Measurements from ENCODE around the gene SLC9A4.

SLC9A4 gene

GRCh38 chr2:102481931-102482330 lies 8.9 kb downstream of the SLC9A4 start:
- Histone ChIP-seq H3K4me1 (ENCODE audit: control insufficient read depth, insufficient read depth, low read length) (no peaks in the 10 kb centered on the region), H3K4me3 (ENCODE audit: low read length) (no peak overlapping the region), H3K27ac (ENCODE audit: low read length) (no peak overlapping the region), H3K27me3 (ENCODE audit: control insufficient read depth, insufficient read depth, low read length) (no peaks in the 10 kb centered on the region), H3K36me3 (ENCODE audit: control insufficient read depth, insufficient read depth, low read length) (no peaks in the 10 kb centered on the region), H3K9me3 (ENCODE audit: control insufficient read depth, insufficient read depth, low read length) (no peaks in the 10 kb centered on the region)
- DNase-seq (ENCODE audit: low read depth, low spot score) = no peak
- WGBS (ENCODE audit: insufficient coverage, insufficient read length) = no CpG with 5 or more reads among the region's 7 CpGs

DNA sequence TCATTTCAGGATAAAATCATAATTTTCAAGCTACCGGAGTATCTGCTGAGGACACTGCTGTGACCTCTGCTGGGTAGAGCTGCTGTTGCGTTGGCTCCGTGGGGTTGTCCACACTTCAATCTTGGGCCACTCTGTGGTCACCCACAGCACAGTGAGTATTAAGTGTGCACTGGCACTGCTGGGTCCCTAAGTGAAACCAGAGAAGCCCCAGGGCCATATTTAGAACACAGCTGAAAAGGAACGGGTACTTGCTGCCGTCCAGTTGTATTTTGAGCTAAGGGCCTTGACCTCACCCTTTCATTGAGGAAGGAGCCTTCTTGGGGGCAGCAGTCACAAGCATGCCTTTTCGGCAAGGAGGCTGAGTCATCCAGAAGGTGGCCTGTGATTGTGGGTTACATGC lies 10.1 kb downstream of the SLC9A4 start:
- DNase-seq (ENCODE audit: low read depth, low spot score) = no peak
- Histone ChIP-seq H3K27me3 (ENCODE audit: control insufficient read depth, insufficient read depth, low read length) (no peaks in the 10 kb centered on the region), H3K27ac (ENCODE audit: low read length) (no peak overlapping the region), H3K4me1 (ENCODE audit: control insufficient read depth, insufficient read depth, low read length) (no peaks in the 10 kb centered on the region), H3K9me3 (ENCODE audit: control insufficient read depth, insufficient read depth, low read length) (no peaks in the 10 kb centered on the region), H3K4me3 (ENCODE audit: low read length) (no peak overlapping the region), H3K36me3 (ENCODE audit: control insufficient read depth, insufficient read depth, low read length) (no peaks in the 10 kb centered on the region)
- no CpG with 5 or more reads among the region's 6 CpGs for WGBS (ENCODE audit: insufficient coverage, insufficient read length)

- no peaks in the 10 kb centered on the region; the same call in 1 of the 2 replicates for H3K4me1 ChIP-seq (ENCODE audit: control insufficient read depth, insufficient read depth, low read length)
- H3K27me3 ChIP-seq (ENCODE audit: control insufficient read depth, insufficient read depth, low read length) = no peaks in the 10 kb centered on the region
- DNase-seq (ENCODE audit: low read depth, low spot score) = no peak
- no peaks in the 10 kb centered on the region for H3K36me3 ChIP-seq (ENCODE audit: control insufficient read depth, insufficient read depth, low read length)
- H3K9me3 ChIP-seq (ENCODE audit: control insufficient read depth, insufficient read depth, low read length) = no peaks in the 10 kb centered on the region
- WGBS (ENCODE audit: insufficient coverage, insufficient read length) = no CpG with 5 or more reads among the region's 6 CpGs
- no peak overlapping the region for H3K4me3 ChIP-seq (ENCODE audit: low read length)
- no peak overlapping the region for H3K27ac ChIP-seq (ENCODE audit: low read length)
Measured at GRCh38 chr2:102484310-102485061, 11.5 kb downstream of the SLC9A4 start.

DNA sequence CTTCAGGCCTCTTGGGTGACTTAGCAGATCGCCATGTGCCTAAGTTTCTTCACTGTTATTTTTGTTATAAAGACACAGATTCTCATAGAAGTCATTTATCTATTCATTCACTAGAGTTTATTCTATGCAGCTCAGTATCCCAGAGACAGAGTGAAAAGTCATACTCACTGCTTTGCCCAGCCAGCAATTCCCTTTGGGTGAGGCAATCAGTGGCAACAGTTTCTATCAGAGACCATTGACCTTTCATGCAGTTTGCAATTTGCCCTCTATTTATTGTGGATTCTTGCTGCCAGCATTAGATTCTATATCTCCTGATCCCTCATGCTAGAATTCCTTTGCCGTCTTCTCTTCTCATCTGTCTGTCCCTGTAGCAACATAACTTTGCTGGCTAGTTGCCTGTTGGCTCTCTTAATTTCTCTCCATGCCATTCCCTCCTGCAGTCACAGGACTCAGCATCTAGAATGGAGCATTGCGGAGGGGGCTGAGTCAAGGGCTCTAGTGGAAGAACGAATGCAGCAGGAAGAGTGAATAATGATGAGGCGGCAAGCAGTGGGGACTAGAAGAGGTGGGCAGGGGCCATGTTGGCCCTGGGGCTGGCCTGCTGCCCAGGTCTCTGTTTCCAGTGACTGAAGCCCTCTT lies 12.2 kb downstream of the SLC9A4 start:
- H3K4me3 ChIP-seq (ENCODE audit: low read length) = no peak overlapping the region
- H3K9me3 ChIP-seq (ENCODE audit: control insufficient read depth, insufficient read depth, low read length) = no peaks in the 10 kb centered on the region
- WGBS (ENCODE audit: insufficient coverage, insufficient read length) = no CpG with 5 or more reads among the region's 5 CpGs
- H3K27ac ChIP-seq (ENCODE audit: low read length) = no peak overlapping the region
- H3K27me3 ChIP-seq (ENCODE audit: control insufficient read depth, insufficient read depth, low read length) = no peaks in the 10 kb centered on the region
- DNase-seq (ENCODE audit: low read depth, low spot score) = no peak
- no peaks in the 10 kb centered on the region; the same call in 1 of the 2 replicates for H3K4me1 ChIP-seq (ENCODE audit: control insufficient read depth, insufficient read depth, low read length)
- no peaks in the 10 kb centered on the region for H3K36me3 ChIP-seq (ENCODE audit: control insufficient read depth, insufficient read depth, low read length)

- no peak for DNase-seq (ENCODE audit: low read depth, low spot score)
- Histone ChIP-seq H3K27ac (ENCODE audit: low read length) (no peak overlapping the region), H3K27me3 (ENCODE audit: control insufficient read depth, insufficient read depth, low read length) (no peaks in the 10 kb centered on the region), H3K4me3 (ENCODE audit: low read length) (no peak overlapping the region), H3K9me3 (ENCODE audit: control insufficient read depth, insufficient read depth, low read length) (no peaks in the 10 kb centered on the region), H3K36me3 (ENCODE audit: control insufficient read depth, insufficient read depth, low read length) (no peaks in the 10 kb centered on the region), H3K4me1 (ENCODE audit: control insufficient read depth, insufficient read depth, low read length) (no peaks in the 10 kb centered on the region; the same call in 1 of the 2 replicates)
- WGBS (ENCODE audit: insufficient coverage, insufficient read length) = no CpG with 5 or more reads among the region's 1 CpG
Measured at GRCh38 chr2:102486941-102487702, 14.1 kb downstream of the SLC9A4 start.

GRCh38 chr2:102487761-102488462 lies 14.9 kb downstream of the SLC9A4 start:
- no peak for DNase-seq (ENCODE audit: low read depth, low spot score)
- Histone ChIP-seq H3K9me3 (ENCODE audit: control insufficient read depth, insufficient read depth, low read length) (no peaks in the 10 kb centered on the region), H3K27ac (ENCODE audit: low read length) (no peak overlapping the region), H3K27me3 (ENCODE audit: control insufficient read depth, insufficient read depth, low read length) (no peaks in the 10 kb centered on the region), H3K4me1 (ENCODE audit: control insufficient read depth, insufficient read depth, low read length) (no peaks in the 10 kb centered on the region; the same call in 1 of the 2 replicates), H3K36me3 (ENCODE audit: control insufficient read depth, insufficient read depth, low read length) (no peaks in the 10 kb centered on the region), H3K4me3 (ENCODE audit: low read length) (no peak overlapping the region)
- WGBS (ENCODE audit: insufficient coverage, insufficient read length) = no CpG with 5 or more reads among the region's 8 CpGs

DNA sequence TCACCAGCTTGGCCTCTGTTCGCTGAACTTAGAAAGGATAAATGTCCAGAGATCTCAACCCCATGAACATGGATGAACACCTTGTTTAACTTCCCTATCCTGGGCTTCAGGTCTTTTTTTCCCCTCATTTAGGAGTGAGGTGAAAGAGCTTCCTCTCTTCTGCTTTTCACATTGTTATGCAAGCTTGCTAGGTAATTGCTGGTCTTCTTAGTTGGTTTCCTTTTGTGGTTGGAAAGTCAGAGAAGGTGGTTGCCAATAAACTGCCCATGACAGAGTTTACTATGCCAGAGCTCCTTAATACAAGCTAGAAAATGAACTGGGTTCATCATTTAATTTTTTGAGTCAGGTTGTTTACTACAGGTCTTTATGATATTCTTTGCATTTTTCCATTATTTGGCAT lies 16.6 kb downstream of the SLC9A4 start:
- Histone ChIP-seq H3K36me3 (ENCODE audit: control insufficient read depth, insufficient read depth, low read length) (no peaks in the 10 kb centered on the region), H3K27me3 (ENCODE audit: control insufficient read depth, insufficient read depth, low read length) (no peaks in the 10 kb centered on the region), H3K4me1 (ENCODE audit: control insufficient read depth, insufficient read depth, low read length) (no peaks in the 10 kb centered on the region; the same call in 1 of the 2 replicates), H3K27ac (ENCODE audit: low read length) (no peak overlapping the region), H3K4me3 (ENCODE audit: low read length) (no peak overlapping the region), H3K9me3 (ENCODE audit: control insufficient read depth, insufficient read depth, low read length) (no peaks in the 10 kb centered on the region)
- no CpG with 5 or more reads among the region's 1 CpG for WGBS (ENCODE audit: insufficient coverage, insufficient read length)
- DNase-seq (ENCODE audit: low read depth, low spot score) = no peak

GRCh38 chr2:102492006-102492405 lies 19.0 kb downstream of the SLC9A4 start:
- H3K9me3 ChIP-seq (ENCODE audit: control insufficient read depth, insufficient read depth, low read length) = no peaks in the 10 kb centered on the region
- H3K27me3 ChIP-seq (ENCODE audit: control insufficient read depth, insufficient read depth, low read length) = no peaks in the 10 kb centered on the region
- DNase-seq (ENCODE audit: low read depth, low spot score) = no peak
- no peak overlapping the region for H3K27ac ChIP-seq (ENCODE audit: low read length)
- H3K4me1 ChIP-seq (ENCODE audit: control insufficient read depth, insufficient read depth, low read length) = no peaks in the 10 kb centered on the region; the same call in 1 of the 2 replicates
- no peak overlapping the region for H3K4me3 ChIP-seq (ENCODE audit: low read length)
- no peaks in the 10 kb centered on the region for H3K36me3 ChIP-seq (ENCODE audit: control insufficient read depth, insufficient read depth, low read length)

DNA sequence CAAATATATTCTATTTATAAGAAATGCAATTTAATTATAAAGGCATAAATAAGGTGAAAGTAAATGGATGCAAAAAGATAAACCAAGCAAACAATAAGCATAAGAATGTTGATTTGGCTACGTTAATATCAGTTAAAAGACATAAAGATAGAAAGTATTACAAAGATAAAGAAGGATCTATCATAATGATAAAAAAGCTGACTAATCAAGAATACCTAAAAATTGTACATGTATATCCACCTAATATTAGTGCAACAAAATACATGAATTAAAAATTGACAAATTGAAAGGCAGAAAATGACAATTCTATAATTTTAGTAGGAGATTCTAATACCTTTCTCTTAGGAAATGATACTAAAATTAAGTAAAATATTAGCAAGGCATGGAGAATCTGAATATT lies 21.5 kb downstream of the SLC9A4 start:
- Histone ChIP-seq H3K4me3 (ENCODE audit: low read length) (no peak overlapping the region), H3K27me3 (ENCODE audit: control insufficient read depth, insufficient read depth, low read length) (no peaks in the 10 kb centered on the region), H3K36me3 (ENCODE audit: control insufficient read depth, insufficient read depth, low read length) (no peaks in the 10 kb centered on the region), H3K27ac (ENCODE audit: low read length) (no peak overlapping the region), H3K4me1 (ENCODE audit: control insufficient read depth, insufficient read depth, low read length) (no peaks in the 10 kb centered on the region), H3K9me3 (ENCODE audit: control insufficient read depth, insufficient read depth, low read length) (no peaks in the 10 kb centered on the region)
- no peak for DNase-seq (ENCODE audit: low read depth, low spot score)
- WGBS (ENCODE audit: insufficient coverage, insufficient read length) = no CpG with 5 or more reads among the region's 1 CpG

DNA sequence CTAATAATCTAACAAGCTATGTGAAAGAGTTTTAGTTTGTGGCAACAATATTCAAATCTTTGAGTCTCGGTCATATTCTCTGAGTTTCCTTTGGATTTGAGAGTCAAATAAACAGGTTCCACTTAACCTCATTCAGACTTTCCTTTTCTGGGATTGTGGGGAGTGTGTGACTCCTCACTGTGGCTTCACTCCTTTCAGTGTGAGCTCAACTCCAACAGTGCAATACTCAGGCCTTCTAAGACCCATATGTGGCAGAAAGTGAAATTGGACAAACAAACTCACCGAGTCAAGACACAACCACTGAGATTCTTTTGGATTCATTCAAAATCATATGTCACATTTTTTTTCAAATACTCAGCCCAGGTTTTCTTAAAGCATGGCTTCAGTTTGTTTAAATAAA lies 25.4 kb downstream of the SLC9A4 start:
- Histone ChIP-seq H3K9me3 (ENCODE audit: control insufficient read depth, insufficient read depth, low read length) (no peaks in the 10 kb centered on the region), H3K4me3 (ENCODE audit: low read length) (no peak overlapping the region), H3K36me3 (ENCODE audit: control insufficient read depth, insufficient read depth, low read length) (no peaks in the 10 kb centered on the region), H3K27ac (ENCODE audit: low read length) (no peak overlapping the region), H3K27me3 (ENCODE audit: control insufficient read depth, insufficient read depth, low read length) (no peaks in the 10 kb centered on the region), H3K4me1 (ENCODE audit: control insufficient read depth, insufficient read depth, low read length) (no peaks in the 10 kb centered on the region)
- DNase-seq (ENCODE audit: low read depth, low spot score) = no peak
- WGBS (ENCODE audit: insufficient coverage, insufficient read length) = no CpG with 5 or more reads among the region's 2 CpGs
